T-helper 1 cell (primary cell): ENCODE results near the gene AQP5.

ENCODE experiments used
- DNase-seq, 5 donors: peaks; one replicate each; pipeline ENCODE4 v3.0.0-alpha.2; 2012 to 2020
- total RNA-seq, 4 donors: gene quantifications; one replicate each; lab custom pipeline; 2026; lab: John Stamatoyannopoulos, UW

AQP5 gene
- total RNA-seq: 0 reads per million in 4 donors

DNA sequence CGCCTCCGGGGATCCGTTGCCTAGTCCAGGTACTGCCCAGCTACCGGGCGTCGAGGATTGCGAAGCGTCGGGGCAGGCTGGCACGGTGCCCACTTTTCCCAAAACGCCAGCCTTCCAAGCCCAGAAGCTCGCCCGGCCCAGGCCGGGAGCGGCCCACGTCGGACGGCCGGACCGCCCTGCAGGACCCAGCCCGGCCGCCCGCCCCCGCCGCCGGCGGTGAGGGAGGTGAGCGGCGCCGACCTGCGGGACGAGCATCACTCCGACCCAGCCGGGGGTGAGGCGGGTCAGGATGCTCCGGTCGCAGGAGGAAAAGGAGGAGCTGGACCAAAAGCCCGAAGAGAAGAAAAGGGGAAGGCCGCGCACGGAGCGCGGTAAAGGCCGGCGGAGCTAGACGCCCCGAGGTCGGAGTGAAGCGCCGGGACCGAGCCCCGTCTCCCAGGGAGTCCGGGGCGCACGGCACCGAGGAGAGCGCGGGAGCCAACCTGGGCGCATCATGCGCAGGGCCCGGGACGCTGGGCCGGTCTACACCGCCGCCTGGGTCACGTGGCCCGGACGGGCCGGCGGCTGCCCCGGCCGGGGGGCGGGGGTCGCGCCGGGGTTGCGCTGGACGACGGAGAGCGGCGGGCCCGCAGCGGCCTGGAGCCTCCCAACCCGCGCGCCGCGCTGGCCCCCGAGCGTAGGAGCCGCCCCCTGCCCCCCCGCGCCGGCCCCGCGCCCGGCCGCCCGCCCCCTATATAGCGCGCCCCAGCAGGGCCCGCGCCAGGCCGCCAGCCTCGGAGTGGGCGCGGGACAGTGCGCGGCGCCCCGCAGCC is at the start of gene AQP5:
Gene AQP5 (plus strand): TSS at position 762 of the 812 bp plus-strand sequence. CDS start 146 bp downstream, outside the sequence.
- no peak for DNase-seq

DNA sequence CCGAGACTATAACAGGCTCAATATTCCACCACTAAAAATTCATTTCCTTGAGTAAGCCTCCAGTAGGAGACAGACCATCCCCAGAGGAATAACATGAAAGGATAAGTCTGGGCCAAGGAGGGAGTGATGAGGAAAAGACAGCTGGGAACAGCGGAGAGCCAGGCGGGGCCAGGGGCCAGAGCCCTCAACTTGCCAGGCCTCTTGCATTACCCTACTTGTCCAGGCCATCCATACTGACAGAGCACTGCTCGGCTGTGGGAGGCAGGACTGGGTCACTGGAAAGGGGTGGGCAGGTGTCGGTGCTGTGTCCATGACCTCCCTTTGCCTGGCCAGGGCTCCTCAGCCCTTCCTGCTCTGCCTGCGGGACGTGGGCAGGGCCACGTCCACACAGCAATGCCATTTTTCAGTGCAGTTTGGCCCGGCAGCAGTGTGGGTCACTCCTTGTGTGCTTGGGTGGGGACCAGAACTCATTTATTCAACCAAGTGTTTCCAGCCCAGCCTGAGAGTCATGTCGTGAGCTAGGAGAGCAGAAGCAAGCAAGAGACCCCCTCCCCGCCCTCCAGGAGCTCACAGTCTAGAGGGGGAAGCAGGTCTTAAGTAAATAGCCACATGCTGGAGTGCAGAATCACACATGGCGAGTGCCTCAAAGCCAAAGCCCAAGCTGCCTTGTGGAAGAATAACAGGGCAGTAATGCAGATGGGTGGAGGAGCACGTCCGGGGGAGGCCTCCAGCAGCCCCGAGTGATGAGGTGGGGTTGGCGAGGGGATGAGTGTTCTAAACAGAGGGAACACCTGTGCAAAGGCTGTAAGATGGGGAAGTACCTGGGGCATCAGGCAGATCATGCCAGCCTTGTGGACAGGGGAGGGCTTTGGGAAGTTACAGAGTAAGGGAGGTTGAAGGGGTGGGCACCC is 49.1 kb upstream of the AQP5 start:
- DNase-seq: no peak

DNA sequence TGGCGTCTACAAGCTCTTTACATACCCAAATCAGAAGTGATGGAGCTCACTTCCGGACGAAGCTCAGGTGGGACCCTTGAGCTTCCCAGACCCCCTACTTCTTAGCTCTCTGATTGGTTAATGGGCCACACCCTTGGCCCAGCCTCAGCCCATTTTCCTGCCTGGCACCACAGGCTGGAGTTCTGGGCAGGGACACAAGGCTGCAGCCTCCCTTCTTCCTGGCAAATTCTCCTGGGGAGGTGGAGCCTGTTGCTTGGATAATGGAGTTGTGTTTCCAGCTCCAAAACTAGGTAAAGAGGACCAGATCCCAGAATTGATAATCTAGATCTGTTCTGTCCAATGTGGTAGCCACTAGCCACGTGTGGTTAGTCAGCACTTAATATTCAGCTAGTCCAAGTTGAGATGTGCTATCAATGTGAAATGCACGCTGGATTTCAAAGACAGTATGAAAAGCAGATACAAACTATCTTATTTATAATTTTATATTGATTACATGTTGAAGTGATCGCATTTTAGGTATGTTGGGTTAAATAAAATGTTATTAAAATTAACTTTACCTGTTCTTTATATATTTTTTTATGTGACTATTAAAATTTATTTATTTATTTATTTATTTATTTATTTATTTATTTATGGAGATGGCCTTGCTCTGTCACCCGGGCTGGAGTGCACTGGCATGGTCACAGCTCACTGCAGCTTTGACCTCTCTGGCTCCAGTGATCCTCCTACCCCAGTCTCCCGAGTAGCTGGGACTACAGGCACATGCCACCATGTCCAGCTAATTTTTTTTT is 45.3 kb upstream of the AQP5 start:
- no peak for DNase-seq

DNA sequence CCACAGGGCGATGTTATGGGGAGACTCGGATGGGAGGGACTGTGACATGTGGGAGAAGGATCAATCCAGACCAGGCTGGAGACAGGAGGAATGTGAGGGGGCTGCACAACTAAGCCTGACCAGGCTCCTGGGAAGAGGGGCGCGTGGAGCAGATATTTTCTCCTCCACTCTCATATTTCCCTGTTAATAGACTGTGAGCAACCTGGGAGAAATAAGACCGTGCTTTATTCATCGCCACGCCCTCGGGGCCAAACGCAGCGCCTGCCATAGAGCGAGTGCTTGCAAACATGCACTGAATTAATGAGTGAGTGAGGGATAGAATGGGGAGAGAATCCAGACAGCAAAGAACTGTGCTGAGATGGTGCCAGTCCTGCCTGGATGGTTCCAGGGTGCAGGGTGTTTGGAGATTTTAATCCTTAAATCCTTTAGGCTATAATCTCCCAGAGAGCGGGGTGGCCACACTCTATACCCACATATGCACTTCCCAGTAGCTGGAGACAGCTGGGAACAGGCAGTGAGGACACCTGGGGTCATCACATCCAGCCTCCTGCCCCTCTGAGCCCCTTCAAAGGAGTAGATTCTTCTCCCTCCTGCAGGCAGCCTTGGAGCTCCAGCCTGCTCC is 44.4 kb upstream of the AQP5 start:
- no peak for DNase-seq

DNA sequence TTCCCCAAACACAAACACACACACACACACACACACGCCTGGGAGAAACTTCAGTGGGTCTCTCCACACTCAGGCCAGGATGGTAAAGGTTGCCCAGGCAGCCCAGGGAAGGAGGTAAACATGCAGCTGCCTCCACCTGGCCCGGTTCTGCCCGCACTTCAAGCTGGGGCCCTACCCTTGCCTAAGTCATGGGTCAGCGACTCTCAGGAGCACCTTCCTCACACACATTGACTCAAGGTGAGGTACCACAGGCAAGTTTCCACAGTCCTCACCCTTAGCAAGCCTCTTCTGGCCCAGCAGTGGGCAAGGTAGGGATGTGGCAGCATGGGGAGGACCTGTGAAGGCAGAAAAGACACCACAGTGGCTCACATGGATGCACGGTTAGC is 43.9 kb upstream of the AQP5 start:
- no peak for DNase-seq

DNA sequence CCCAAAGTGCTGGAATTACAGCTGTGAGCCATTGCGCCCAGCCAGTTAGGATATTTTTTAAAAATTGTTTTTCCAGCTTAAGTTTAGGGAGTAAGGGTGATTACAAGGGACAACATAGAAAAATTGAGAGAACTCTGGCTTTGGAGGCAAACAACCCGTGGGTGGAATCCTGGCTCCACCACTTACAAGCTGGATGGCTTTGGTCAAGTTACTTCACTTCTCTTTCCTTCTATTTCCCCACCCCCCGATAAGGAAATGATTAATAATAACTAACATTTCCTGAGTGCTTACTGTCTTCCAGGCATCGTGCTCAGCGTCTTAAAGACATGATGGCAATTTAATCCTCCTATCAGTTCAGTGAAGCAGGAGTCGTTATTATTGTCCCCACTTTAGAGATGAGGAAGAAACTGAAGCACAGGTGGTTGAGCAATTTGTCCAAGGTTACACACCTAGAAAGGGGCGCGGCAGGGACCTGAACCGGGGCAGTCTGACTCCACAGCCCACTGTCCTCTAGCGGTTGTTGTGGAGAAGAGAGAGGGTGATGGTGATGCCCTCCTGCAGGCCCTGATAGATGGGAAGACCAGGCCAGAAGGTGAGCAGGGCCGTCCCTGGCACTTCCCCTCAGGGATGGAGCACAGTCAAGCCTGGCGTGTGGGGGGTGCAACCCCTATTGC is 41.3 kb upstream of the AQP5 start:
- DNase-seq: no peak

DNA sequence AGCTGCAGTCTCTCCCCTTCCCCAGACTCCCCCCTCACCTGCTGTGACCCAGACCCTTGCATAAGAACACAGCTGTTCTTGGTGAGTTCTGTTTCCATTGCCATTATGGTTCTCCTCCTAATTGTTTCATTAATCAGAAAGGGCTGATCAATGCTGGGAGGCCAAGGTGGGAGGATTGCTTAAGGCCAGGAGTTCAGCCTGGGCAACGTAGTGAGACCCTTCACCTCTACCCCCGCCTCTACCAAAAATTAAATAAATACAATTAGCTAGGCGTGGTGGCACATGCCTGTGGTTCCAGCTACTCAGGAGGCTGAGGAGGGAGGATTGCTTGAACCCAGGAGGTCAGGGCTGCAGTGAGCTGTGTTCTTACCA is 40.8 kb upstream of the AQP5 start:
- DNase-seq: no peak

DNA sequence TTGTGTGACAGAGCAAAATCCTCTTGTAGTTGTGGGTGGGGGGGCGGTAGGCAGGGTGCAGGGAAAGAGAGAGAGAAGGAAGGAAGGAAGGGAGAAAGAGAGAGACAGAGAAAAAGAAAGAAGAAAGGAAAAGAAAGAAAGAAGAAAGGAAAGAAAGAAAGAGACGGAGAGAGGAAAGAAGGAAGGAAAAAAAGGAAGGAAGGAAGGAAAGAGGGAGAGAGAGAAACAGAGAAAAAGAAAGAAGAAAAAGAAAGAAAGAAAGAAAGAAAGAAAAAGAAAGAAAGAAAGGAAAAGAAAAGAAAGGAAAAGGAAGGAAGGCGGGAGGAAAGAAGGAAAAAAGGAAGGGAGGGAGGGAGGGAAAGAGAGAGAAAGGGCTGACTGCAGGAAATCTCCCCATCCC is 40.4 kb upstream of the AQP5 start:
- no peak for DNase-seq

DNA sequence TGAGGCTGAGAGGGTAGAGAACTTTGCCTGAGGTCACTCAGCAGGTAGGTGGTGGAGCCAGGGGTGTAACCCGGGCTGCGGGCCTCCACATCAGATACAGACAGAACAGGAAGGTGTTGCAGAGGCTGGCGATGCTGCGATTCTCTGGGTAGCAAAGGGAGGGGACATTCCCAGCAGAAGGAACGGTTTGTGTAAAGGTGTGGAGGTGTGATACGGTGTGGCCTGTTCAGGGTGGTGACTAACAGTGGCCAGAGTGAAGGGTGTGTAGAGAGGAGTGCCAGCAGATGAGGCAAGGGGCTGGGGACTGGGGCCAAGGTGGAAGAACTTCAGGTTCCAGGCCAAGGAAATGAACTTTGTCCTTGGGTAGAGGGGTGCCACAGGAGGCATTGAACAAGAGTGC is 39.7 kb upstream of the AQP5 start:
- DNase-seq: no peak

DNA sequence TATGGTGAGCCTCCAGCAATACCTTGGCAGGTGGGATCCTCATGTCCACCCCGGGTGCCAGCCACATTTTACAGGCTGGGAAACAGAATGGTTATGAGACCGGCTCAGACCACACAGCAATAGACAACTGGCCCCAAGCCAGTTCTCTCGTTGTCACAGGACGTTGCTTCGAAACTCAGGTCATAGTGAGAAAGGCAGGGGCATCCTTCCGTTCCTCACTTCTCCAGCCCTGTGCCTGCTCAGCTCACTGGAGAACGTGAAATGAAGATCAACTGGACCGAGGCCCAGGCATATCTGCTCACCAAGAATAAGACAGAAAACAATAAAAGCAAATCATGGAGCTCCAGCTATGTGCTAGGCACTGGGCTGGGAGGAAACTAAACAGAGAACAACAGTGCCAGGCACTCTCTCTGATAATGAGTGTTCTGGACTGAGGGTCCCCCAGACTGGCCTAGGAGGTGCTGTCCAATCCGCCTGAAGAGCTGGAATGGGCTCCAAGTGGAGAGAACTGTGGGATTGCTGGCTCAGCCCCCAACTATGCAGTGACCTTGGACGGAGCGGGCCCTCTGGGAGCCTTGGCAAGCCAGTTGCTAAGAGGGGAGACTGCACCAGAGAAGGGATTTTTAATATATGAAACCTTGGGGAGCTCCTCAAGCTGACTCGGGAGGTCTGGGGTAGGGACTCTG is 39.2 kb upstream of the AQP5 start:
- no peak for DNase-seq

DNA sequence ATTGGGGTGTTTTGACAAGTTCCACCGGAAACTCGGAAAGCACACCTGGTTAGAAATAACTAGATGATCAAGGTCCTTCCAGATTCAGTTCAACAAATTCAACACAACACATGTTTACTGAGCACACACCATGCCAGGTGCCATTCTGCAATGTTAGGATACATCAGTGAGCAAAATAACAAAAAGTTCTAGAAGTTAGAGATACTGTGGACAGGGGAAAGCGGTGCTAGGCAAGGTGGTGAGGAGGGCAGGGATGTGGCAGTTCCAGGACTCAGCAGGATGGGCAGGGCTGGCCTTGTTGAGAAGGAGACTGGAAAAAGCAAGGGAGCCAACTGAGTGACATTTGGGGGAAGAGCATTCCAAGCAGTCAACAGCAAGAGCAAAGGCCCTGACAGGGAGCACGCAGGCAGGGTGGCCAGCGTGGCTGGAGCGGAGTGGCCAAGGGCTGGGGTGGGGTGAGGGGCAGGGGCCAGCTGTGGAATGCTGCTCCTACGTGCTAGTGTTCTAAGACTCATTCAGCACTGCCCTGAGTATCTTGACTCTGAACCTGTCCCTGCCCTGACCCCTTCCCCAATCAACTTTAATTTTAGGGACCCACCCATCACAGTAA is 38.5 kb upstream of the AQP5 start:
- no peak for DNase-seq

DNA sequence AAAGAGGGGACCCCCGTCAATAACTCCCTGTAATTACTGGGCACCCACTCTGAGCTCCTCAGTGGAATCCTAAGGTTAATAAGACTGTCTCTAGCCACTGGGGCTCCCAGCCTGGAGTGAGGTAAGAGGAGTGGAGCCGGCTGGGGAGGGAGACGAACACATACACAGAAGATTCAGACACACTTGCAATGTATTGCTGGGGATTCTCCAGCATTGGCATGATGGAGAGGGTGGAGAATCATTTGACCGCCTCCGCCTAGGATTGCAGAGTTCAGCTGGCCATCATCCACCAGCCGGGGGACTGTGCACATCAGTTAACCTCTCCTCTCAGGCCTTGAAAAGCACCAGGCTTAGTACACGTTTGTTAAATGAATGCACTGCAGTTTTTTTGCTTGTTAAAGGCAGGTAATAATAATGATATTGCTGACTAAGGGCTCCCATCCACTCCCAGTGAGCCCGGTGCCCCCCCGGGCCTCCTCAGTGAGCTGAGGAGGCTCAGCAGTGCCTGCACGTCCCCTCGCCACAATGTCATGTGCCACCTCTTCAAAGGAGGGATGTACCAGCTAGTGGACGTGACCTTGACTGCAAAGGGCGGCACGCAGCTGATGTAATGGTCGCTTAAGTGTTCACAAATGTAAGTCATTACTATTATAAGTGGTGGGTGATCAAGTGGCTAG is 37.7 kb upstream of the AQP5 start:
- DNase-seq: no peak

DNA sequence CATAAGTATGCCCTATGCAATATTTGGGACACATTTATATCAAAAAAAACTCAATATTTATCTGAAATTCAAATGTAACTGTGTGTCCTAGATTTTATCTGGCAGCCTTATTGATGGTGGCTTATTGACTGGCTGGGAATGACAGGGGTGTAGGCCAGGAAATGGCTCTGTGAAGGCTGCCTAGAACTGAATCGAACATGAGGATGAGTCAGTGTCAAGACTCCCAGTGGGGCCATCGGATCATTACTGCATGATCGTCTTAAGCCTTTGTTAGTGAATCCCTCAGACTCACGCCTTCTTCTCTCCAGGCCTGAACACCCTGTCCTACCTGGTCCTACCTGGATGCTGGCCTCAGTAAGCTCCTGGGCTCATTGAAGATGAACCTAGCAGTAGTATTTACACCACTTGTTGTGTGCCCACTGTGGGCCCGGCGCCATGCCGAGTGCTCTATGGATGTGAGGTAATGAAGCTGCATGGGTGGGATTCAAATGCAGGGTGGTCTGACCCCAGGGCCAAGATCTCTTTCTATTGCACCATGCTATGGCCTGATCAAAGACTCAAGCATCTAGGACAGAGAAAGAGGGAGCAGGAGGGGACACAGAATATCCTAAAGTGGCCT is 36.9 kb upstream of the AQP5 start:
- no peak for DNase-seq

DNA sequence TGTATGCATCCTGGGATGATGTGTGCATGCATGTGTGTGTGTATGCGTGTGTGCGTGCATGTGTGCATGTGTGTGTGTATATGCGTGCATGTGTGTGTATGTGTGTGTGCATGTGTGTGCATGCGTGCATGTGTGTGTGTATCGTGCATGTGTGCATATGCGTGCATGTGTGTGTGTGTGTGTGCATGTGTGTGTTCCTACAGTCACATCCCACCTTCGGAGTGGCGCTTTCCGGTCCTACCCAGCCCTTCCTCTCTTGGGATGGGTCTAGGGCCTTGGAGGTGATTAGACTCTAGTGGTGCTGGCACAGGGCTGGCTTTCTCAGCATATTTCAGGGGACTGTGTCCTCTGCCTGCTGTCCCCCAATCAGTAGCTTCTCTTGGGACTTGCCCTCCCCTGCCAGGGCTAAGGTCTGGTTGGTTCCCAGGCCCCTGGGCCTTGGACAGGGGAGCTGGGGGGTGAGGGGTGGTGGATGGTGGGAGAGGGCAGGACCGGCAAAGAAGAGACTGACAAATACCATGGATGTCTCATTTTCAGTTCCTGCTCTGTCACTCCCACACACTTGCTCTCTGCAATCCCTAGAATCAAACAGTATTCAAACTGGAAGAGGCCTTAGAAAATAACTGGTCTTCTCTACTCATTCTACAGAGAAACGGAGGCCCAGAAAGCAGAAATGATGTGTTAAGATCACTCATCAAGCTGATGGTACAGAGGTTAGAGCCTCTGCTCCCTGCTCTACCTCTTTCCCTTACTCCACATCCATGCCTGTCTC is 36.1 kb upstream of the AQP5 start:
- no peak for DNase-seq

DNA sequence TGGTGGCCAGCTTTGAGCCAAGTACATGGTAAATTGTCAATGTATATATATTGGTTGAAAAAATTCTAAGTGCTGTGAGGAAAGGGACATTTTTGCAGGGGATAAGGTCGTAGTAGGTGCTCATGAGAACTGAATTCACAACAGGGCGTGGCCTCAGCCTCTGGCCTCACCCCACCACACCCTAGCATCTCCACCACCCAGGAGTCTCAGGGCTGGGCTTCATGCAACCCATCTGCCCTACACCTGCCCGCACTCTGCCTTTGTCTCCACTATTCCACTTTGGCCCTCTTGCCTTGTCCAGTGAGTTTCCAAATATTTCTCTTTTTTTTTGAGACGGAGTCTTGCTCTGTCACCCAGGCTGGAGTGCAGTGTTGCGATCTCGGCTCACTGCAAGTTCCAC is 33.2 kb upstream of the AQP5 start:
- DNase-seq: no peak

DNA sequence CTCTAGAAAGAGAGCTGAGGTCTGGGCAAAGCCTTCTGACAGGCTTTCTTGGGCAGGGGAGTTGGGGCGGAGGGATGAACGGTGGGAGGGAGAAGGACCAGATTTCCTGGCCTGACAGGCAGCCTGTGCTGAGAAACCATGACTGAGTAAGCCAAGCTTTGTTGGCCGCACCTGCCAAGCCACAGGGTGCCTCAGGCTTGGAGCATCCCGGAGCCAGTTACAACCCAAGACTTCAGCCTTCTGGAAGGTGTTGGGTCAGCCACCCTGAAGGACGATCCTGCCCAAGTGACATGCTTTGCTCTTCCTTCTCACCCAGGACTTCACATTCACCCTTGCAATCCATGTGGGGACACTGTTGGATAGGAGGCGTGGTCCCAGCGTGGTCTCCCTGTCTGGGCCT is 32.1 kb upstream of the AQP5 start:
- no peak for DNase-seq

DNA sequence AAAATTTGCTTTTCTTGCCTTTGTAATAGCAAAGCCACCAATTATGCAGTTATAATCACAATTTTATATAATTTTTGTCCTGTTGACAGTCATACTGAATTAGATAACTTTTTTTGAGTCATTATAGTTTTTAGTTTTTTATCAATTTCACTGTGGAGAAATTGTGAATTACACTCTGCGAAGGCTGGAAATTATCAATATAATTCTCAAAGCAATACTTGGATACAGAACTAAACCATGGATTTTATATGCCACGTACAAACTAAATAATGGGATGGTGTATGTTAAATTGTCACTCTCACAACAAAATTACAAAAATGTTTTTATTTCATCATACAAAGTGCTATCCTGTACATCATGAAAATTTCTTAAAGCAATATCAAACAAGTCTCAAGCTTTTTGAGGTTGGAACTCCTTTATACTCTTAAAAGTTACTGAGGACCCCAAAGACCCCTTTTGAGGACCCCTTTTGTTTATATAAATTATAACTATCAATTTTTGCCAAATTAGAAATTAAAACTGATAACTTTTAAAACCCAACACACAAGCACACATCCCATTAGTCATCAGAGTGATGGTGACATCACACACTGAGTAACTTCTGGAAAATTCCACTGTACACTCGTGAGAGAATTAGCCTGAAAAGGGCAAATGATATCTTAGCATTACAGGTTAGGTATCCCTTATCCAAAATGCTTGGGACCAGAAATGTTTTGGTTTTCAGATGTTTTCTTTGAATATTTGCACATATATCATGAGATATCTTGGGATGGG is 31.0 kb upstream of the AQP5 start:
- no peak for DNase-seq

DNA sequence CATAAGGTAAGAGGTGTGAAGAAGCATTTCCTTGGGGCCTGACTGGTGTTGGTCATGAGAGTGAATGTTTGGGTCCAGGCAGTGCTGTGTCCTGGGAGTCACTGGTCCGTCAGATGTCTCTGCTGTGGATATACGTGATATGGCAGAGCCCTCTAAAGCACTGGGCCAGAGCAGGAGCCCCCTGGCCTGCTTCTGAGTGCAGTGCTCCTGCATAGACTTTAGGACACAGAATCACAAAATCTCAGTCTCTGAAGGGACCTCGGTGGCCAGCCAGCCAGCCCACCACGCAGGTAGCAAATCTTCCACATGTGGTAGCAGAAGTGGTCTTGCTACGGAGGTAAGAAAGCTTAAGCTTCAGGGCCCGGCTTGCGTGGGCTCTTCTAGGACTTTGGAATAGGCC is 29.6 kb upstream of the AQP5 start:
- no peak for DNase-seq
